Parathyroid adenoma (tissue), 2 donors: ENCODE results near the gene LEO1.

Experiments used
- H2AFZ ChIP-seq: fragments of 300-600 bp; sonication (generic); one replicate; pipeline ENCODE4 v1.7.0; 2017; ENCODE audit warnings: antibody characterized with exemption, mild to moderate bottlenecking
- H3K27ac ChIP-seq: fragments of 300-600 bp; sonication (generic); one replicate; pipeline ENCODE4 v1.7.0; 2017
- H3K27me3 ChIP-seq: fragments of 300-600 bp; sonication (generic); one replicate; pipeline ENCODE4 v1.7.0; 2017; ENCODE audit warnings: low read length; ENCODE audit not compliant: control insufficient read depth, insufficient read depth
- H3K36me3 ChIP-seq: fragments of 300-600 bp; sonication (generic); one replicate; pipeline ENCODE4 v1.7.0; 2017; ENCODE audit warnings: low read length; ENCODE audit not compliant: control insufficient read depth, insufficient read depth
- H3K4me1 ChIP-seq: fragments of 300-600 bp; sonication (generic); one replicate; pipeline ENCODE4 v1.7.0; 2017; ENCODE audit warnings: control low read depth
- H3K4me2 ChIP-seq: fragments of 300-600 bp; sonication (generic); one replicate; pipeline ENCODE4 v1.7.0; 2017; ENCODE audit warnings: low read length
- H3K4me3 ChIP-seq: fragments of 300-600 bp; sonication (generic); one replicate; pipeline ENCODE4 v1.7.0; 2017; ENCODE audit warnings: low read depth, low read length
- H3K79me2 ChIP-seq: fragments of 300-600 bp; sonication (generic); one replicate; pipeline ENCODE4 v1.7.0; 2017; ENCODE audit warnings: control low read depth
- H3K9ac ChIP-seq: fragments of 300-600 bp; sonication (generic); one replicate; pipeline ENCODE4 v1.7.0; 2017; ENCODE audit warnings: mild to moderate bottlenecking
- H3K9me3 ChIP-seq: fragments of 300-600 bp; sonication (generic); one replicate; pipeline ENCODE4 v1.7.0; 2017; ENCODE audit warnings: low read length; ENCODE audit not compliant: control insufficient read depth
- TF ChIP-seq, protein P1 (sequence below): fragments of 300-600 bp; sonication (generic); IDR thresholded peaks from one replicate; pipeline ENCODE4 v1.7.0; 2017; ENCODE audit warnings: antibody characterized with exemption, mild to moderate bottlenecking
- donor health status: primary hyperparathyroidism.

LEO1 gene

GRCh38 chr15:51991141-51991540, 19.6 kb upstream of the LEO1 start:
- Histone ChIP-seq H3K4me2 (no peak overlapping the region), H3K27me3 (no peaks in the 10 kb centered on the region), H3K36me3 (no peaks in the 10 kb centered on the region), H3K9ac (no peak overlapping the region), H3K4me3 (no peak overlapping the region), H3K27ac (no peak overlapping the region), H3K9me3 (no peaks in the 10 kb centered on the region), H2AFZ (no peak overlapping the region), H3K4me1 (no peaks in the 10 kb centered on the region), H3K79me2 (no peaks in the 10 kb centered on the region)
- TF ChIP-seq, protein P1, sequence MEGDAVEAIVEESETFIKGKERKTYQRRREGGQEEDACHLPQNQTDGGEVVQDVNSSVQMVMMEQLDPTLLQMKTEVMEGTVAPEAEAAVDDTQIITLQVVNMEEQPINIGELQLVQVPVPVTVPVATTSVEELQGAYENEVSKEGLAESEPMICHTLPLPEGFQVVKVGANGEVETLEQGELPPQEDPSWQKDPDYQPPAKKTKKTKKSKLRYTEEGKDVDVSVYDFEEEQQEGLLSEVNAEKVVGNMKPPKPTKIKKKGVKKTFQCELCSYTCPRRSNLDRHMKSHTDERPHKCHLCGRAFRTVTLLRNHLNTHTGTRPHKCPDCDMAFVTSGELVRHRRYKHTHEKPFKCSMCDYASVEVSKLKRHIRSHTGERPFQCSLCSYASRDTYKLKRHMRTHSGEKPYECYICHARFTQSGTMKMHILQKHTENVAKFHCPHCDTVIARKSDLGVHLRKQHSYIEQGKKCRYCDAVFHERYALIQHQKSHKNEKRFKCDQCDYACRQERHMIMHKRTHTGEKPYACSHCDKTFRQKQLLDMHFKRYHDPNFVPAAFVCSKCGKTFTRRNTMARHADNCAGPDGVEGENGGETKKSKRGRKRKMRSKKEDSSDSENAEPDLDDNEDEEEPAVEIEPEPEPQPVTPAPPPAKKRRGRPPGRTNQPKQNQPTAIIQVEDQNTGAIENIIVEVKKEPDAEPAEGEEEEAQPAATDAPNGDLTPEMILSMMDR, result no peak

DNA sequence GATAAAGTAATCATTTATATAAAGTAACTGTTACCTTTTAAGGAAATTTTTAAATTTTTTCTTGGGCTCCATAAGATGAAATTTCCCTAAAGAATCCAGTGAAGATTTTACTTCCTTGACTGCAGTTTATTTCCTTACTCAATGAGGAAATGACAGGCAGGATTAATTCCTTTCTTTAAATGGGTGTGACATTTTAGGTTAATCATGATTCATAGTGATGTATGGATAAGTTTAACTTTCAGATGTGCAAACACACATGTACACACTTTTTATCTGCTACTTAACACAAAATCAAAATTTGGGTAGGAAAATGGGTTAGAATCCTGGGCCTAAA, 11.2 kb upstream of the LEO1 start:
- no peaks in the 10 kb centered on the region for H3K79me2 ChIP-seq
- no peak overlapping the region for H3K9ac ChIP-seq
- H3K9me3 ChIP-seq, result no peaks in the 10 kb centered on the region
- H2AFZ ChIP-seq, result no peak overlapping the region
- peak overlapping the region; percentile 52 for H3K4me3 ChIP-seq
- peak overlapping the region; percentile 82 for H3K27ac ChIP-seq
- no peaks in the 10 kb centered on the region for H3K36me3 ChIP-seq
- TF ChIP-seq, protein P1, result no peak
- no peaks in the 10 kb centered on the region for H3K27me3 ChIP-seq
- H3K4me1 ChIP-seq, result peaks cover 5% of the 10 kb centered on the region
- H3K4me2 ChIP-seq, result peak overlapping the region; percentile 3

DNA sequence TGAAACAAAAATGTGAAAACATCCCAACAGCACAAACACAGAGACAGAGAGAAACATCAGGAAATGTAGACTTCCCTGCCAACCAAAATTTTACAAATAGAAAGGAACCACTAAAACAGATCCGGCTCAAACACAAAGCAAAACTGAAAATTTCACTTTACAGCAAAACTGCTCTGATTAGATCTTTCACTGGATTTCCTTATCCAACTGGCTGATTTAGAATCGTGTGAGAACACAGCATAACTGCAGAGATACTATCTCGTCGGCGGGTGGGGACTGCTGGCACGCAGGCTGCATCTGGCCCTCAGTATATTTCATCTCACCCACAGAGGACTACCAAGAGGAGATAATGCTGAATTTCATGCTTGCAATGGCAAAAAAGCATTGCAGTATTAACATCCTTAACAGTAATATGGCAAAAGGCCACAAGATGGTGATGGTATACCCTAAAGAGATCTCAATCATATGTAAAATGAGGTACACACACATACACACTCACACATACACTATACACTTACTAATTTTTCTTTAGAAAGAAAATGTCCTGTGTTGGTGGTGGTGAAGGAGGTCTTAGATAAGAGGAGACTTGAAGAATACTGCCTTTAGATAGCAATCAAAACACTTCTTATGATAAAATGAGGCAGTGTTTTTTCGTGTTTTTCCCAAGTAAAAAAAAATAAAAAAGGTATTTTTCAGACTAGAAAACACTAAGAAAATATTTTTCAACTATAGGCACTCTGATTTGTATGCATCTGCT, 10.6 kb upstream of the LEO1 start:
- H3K27ac ChIP-seq, result peak overlapping the region; percentile 82
- TF ChIP-seq, protein P1, result peak; percentile 41
- H3K9ac ChIP-seq, result no peak overlapping the region
- H3K4me2 ChIP-seq, result peak overlapping the region; percentile 60
- no peaks in the 10 kb centered on the region for H3K27me3 ChIP-seq
- H2AFZ ChIP-seq, result peak overlapping the region; percentile 56
- peaks cover 5% of the 10 kb centered on the region for H3K4me1 ChIP-seq
- H3K4me3 ChIP-seq, result peak overlapping the region; percentile 52
- H3K79me2 ChIP-seq, result no peaks in the 10 kb centered on the region
- no peaks in the 10 kb centered on the region for H3K36me3 ChIP-seq
- H3K9me3 ChIP-seq, result no peaks in the 10 kb centered on the region

GRCh38 chr15:51973775-51974174, 2.2 kb upstream of the LEO1 start:
- Histone ChIP-seq H3K9me3 (no peaks in the 10 kb centered on the region), H3K27ac (no peak overlapping the region), H3K79me2 (no peaks in the 10 kb centered on the region), H3K36me3 (no peaks in the 10 kb centered on the region), H3K4me2 (no peak overlapping the region), H3K4me1 (peaks cover 2% of the 10 kb centered on the region), H3K27me3 (no peaks in the 10 kb centered on the region), H3K9ac (no peak overlapping the region), H2AFZ (no peak overlapping the region), H3K4me3 (no peak overlapping the region)
- TF ChIP-seq, protein P1, result no peak

GRCh38 chr15:51973220-51973619, 1.6 kb upstream of the LEO1 start:
- Histone ChIP-seq H3K27ac (no peak overlapping the region), H3K4me2 (no peak overlapping the region), H2AFZ (no peak overlapping the region), H3K4me3 (no peak overlapping the region), H3K79me2 (peaks cover 3% of the 10 kb centered on the region), H3K27me3 (no peaks in the 10 kb centered on the region), H3K9me3 (no peaks in the 10 kb centered on the region), H3K36me3 (no peaks in the 10 kb centered on the region), H3K9ac (no peak overlapping the region), H3K4me1 (peaks cover 2% of the 10 kb centered on the region)
- TF ChIP-seq, protein P1, result no peak
